ENCODE measurements around the gene PHLDB3.

GRCh38 chr19:43544077-43544476 lies 39.5 kb upstream of the PHLDB3 start:
- TF ChIP-seq ZMYM2 (CRISPR knock-in tag; IDR thresholded peaks at IDR 0.05): no peak
- TF ChIP-seq TBP (CRISPR knock-in tag; IDR thresholded peaks at IDR 0.05): no peak
- no peak for TF ChIP-seq JUND (CRISPR knock-in tag; IDR thresholded peaks at IDR 0.05)
- no peak for TF ChIP-seq REST (IDR thresholded peaks at IDR 0.05; ENCODE audit: borderline replicate concordance in 1 of 2, low read depth in 1 of 2, low read length in 2 of 2)
- TF ChIP-seq TCF7L2 (IDR thresholded peaks at IDR 0.05; ENCODE audit: low read depth, low read length): no peak
- TF ChIP-seq ZFX (CRISPR knock-in tag; IDR thresholded peaks at IDR 0.05; ENCODE audit: low read depth): no peak
- TF ChIP-seq ERF (CRISPR knock-in tag; IDR thresholded peaks at IDR 0.05): no peak
- no peak for TF ChIP-seq SIN3A (IDR thresholded peaks at IDR 0.05; ENCODE audit: borderline replicate concordance, low read depth, low read length)
- no peak for TF ChIP-seq HNRNPL (IDR thresholded peaks at IDR 0.05; ENCODE audit: low read depth, low read length)
